Erythroblast (primary cell): ENCODE data around the gene CDK16.

Source experiments
- DNase-seq, 2 experiments: peaks; one replicate each; lab custom pipeline; 2025; lab: John Stamatoyannopoulos, UW
- GATA1 ChIP-seq: IDR thresholded peaks from 2 replicates; pipeline ENCODE4 v1.6.1; 2011; ENCODE audit warnings: low read depth, mild to moderate bottlenecking, control low read depth, low read length, moderate library complexity
- POLR2A ChIP-seq: IDR thresholded peaks from 2 replicates; pipeline ENCODE4 v1.6.1; 2011; ENCODE audit warnings: mild to moderate bottlenecking, low read length

Gene CDK16

DNA sequence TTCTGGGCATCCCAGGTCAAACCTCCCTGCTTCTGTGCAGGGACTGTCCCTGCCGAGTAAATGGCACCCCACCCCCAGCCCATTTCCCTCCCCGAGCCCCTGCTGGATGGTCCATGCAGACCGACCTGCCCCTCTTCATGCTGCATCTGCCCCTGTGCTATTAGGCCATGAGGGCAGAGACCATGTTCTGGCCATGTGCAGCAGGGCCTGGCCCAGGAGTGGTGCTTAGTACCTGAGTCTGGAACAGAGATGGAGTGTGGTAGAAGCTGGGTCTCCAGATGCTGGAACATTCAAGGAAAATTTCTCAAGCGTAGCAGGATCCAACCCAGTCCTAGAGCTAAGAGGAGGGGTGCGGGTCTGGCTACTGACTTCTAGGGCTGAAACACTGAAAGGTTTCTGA lies 40.1 kb upstream of the CDK16 start:
- no peak for DNase-seq
- TF ChIP-seq POLR2A (no peak), GATA1 (no peak)

DNA sequence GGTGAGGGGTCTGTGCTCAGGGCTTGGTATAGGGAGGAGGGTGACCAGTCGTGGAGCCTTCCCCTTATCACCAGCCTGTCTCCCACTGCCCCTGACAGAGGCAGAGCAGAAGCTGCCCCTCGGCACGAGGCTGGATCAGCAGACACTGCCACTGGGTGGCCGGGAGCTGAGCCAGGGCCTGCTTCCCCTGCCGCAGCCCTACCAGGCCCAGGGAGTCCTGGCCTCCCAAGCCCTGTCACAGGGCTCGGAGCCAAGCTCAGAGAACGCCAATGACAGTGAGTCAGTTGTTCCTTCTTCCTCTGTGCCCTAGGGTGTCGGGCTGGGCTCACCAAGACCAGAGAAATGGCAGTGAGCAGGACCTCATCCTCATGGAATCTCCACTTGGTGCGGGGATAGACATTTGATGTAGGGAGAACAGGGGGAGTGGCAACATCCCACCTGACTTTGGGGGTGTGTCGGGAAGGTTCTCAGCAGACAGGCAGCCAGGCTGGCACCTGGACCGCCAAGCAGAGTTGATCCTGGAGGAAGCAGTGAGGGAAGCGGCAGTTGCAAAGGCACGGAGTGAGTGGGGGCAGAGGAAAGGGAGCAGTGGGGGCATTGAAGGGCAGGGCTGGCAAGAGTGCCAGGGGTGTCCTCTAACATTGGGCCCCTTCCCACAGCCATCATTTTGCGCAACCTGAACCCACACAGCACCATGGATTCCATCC lies 39.1 kb upstream of the CDK16 start:
- no peak for DNase-seq
- TF ChIP-seq GATA1 (no peak), POLR2A (no peak)

DNA sequence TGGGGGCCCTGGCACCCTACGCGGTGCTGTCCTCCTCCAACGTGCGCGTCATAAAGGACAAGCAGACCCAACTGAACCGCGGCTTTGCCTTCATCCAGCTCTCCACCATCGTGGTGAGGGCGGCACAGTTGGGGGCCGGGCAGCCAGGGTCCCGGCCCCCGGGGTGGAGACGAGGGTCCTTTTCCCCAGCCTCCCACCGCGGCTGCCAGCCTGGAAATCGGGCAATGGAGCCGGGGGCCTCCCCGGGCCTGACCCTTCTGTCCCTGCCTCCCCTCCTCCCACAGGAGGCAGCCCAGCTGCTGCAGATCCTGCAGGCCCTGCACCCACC lies 38.6 kb upstream of the CDK16 start:
- no peak for TF ChIP-seq GATA1
- TF ChIP-seq POLR2A: no peak
- DNase-seq: no peak

DNA sequence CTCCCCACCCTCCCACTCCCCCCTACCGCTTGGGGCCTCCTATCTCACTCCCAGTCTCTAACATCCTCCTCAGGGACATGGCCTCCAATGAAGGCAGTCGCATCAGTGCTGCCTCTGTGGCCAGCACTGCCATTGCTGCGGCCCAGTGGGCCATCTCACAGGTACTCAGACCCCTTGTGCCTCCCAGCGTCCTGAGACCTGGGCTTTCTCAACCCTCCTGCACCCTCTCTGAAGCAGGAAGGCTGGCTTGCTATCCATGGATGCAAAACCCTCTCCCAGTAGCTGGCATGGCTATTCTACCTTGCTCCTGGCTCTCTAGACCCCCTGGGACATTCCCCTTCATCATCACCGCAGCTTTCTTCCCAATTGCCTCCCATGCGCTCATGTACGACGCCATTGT lies 38.1 kb upstream of the CDK16 start:
- no peak for DNase-seq
- TF ChIP-seq POLR2A: no peak
- TF ChIP-seq GATA1: no peak

DNA sequence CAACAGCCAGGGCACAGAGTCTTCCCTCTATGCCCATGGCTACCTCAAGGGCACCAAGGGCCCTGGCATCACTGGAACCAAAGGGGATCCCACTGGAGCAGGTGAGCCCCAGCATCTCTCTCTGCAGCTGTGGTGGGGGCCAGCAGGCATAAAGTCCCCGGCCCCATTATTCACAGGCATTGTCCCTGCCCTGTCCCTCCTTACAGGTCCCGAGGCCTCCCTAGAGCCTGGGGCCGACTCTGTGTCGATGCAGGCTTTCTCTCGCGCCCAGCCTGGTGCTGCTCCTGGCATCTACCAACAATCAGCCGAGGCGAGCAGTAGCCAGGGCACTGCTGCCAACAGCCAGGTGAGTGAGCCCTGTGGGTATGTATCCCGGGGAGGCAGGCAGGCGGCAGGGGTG lies 37.2 kb upstream of the CDK16 start:
- TF ChIP-seq POLR2A: no peak
- TF ChIP-seq GATA1: no peak
- DNase-seq: no peak

DNA sequence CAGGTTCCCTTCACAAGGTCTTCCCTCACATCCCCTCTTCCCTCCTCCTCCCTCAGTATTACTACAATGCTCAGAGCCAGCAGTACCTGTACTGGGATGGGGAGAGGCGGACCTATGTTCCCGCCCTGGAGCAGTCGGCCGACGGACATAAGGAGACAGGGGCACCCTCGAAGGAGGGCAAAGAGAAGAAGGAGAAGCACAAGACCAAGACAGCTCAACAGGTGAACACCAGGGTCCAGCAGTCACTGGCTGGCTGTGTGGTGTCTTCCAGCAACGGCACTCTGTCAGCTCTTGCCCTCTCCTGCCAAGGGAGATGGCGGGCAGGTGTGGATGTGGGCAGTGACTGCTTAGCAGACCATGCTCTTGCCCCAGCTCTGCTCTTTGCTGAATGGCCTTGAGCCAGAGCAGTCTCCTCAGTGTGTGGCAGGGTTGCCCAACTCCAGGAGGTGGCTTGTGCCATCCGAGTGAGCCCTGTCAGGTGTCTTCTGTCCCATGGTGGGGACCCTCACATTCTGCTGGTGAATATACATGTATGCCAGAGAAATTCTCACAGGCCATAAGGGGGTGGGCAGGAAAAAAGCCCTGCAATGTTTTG lies 36.3 kb upstream of the CDK16 start:
- no peak for DNase-seq
- no peak for TF ChIP-seq POLR2A
- no peak for TF ChIP-seq GATA1

DNA sequence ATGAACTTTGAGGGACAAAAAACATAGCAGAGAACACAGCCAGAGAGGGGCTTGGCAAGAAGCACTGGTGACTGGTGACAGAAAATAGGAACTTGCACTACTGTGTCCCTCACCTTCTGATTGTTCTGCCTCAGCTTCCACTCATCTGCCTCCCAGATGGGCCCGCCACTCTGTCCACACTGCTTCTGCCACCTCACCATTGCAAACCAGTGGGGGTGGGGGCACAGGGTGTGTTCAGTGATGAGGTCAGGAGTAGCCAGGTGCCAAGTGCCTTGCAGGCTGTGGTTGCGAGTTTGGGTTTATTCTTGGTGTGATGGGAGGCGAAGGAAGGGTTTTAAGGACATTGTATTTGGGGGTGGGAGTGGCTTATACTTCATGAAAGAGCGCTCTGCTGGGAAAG lies 34.0 kb upstream of the CDK16 start:
- TF ChIP-seq GATA1 (no peak), POLR2A (no peak)
- DNase-seq: no peak

DNA sequence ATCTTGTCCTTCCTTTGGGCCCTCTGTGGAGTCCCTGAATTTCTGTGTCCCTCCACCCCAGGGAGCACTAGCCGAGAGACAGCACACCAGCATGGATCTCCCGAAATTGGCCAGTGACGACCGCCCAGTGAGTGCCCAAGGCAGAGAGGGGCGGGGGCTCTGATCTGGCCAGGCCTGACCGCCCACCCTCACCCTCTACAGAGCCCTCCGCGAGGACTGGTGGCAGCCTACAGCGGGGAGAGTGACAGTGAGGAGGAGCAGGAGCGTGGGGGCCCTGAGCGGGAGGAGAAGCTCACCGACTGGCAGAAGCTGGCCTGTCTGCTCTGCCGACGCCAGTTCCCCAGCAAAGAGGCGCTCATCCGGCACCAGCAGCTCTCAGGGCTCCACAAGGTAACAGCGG lies 33.2 kb upstream of the CDK16 start:
- TF ChIP-seq POLR2A: no peak
- TF ChIP-seq GATA1: no peak
- DNase-seq: no peak

DNA sequence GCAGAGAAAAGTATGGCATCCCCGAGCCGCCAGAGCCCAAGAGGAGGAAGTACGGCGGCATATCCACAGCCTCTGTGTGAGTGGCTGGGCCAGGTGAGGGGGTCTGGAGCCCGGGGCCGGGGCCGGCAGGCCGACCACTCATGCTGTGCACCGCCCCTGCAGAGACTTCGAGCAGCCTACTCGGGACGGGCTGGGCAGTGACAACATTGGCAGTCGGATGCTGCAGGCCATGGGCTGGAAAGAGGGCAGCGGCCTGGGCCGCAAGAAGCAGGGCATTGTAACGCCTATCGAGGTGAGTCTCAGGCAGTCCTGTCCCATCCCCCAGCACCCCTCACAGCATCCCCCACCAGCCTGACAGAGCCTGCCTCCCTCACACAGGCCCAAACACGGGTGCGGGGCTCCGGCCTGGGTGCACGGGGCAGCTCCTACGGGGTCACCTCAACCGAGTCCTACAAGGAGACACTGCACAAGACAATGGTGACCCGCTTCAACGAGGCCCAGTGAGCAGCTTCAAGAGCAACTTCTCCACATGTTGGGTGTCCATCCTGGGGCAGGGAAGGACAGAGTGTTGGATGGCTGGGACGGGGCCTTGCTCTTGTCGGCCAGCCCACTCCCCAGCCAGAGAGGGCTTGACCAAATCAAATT lies 32.3 kb upstream of the CDK16 start:
- TF ChIP-seq POLR2A (no peak), GATA1 (no peak)
- DNase-seq: no peak

DNA sequence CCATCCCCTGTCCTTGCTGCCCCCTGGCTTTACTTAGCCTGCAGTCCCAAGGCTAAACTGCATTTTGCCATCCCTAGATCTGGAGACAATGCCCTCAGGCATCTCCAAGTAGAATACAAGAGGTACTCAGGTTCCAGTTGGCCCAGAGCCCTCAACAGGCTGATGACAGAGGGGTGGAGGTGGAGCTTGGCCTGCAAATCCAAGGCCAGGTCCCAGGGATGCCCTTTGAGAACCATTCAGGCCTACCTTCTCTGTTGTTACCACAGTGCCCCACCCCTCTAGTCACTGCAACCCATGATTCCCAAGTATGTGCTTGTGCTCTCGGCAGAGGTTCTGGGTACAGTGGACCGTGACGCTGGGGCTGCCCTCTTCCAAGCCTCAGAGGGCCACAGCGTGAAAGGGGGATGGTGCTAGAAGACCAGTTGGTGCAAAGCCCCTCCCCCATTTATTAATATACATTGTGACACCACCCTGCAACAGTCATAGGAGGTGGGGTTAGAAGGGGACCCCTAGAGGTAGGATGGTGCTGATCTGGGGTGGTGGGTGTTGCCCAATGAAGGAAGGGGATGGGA lies 31.3 kb upstream of the CDK16 start:
- no peak for DNase-seq
- no peak for TF ChIP-seq POLR2A
- no peak for TF ChIP-seq GATA1

DNA sequence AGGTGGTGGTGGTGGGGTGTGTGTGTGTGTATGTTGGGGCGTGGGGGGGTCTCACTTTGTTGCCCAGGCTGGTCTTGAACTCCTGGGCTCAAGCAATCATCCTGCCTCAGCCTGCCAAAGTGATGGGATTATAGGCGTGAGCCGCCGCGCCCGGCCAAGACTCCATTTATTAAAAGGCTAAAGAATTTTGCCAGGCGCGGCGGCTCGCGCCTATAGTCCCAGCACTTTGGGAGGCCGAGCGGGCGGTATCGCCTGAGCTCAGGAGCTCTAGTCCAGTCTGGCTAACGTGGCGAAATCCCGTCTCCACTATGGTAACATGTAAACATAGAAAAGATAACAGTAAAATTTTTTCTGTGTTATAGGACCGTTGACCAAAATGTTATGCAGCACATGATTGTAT lies 28.6 kb upstream of the CDK16 start:
- peak in 1 of 2 experiments; percentile 2 for DNase-seq
- no peak for TF ChIP-seq GATA1
- no peak for TF ChIP-seq POLR2A

DNA sequence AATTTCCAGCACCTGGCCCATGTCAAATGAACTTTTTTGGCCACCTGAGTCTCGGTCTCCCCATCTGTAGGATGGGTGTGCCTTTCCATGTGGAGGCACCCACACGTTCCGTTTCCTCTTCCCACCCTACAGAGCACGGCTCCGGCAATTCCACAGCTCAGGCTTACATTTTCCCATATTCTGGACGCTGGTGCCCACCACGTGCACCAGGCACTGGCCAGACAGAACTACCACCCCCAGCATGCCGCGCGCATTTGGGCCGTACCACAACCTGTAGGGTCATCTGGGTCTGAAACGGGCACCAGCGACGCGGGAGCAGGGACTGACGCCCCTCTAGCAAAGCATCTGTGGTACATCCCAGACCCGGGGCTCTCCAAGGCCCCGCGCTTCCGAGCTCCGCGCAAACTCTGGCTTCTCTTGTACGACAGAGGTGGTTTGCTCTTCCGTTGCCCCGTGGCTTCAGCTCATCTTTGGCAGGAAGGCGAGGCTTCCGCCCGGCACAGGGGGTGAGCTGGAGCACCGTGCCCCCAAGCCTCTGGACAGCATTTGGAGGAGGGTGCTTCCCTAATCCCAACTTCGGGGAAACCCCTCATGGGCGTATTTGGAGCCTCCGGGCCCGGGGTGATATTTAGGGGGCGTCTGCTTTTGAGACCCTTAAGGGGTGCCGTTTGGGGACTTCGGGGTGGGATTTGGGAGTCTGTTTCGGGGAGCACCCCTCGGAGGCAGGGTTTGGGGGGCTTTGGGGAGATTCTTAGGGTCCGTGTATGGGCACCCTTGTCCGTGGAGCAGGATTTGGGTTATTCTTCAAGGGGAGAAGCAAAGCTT lies 27.8 kb upstream of the CDK16 start:
- peak; percentile 90 to 94 for DNase-seq
- peak; percentile 57 for TF ChIP-seq POLR2A
- no peak for TF ChIP-seq GATA1

DNA sequence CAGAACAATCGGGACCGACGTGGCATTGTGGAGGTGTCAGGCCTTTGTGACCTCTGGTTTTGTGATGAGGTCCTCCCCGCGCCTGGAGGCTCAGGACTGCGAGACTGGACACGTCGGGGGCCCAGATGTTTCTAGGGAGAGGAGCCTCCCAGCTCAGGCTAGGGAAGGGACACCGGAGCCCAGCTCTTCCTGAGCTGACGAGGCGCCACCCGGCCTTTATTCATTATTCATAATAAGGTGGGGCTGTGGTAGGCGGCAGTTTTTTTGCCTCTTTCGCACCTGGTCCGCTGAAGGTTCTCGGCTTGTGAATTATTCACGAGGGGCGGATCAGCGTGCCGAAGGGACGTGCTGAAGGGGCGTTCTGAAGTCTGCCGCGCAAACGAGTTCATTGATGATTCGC lies 27.1 kb upstream of the CDK16 start:
- no peak for TF ChIP-seq POLR2A
- peak; percentile 36 to 42 for DNase-seq

DNA sequence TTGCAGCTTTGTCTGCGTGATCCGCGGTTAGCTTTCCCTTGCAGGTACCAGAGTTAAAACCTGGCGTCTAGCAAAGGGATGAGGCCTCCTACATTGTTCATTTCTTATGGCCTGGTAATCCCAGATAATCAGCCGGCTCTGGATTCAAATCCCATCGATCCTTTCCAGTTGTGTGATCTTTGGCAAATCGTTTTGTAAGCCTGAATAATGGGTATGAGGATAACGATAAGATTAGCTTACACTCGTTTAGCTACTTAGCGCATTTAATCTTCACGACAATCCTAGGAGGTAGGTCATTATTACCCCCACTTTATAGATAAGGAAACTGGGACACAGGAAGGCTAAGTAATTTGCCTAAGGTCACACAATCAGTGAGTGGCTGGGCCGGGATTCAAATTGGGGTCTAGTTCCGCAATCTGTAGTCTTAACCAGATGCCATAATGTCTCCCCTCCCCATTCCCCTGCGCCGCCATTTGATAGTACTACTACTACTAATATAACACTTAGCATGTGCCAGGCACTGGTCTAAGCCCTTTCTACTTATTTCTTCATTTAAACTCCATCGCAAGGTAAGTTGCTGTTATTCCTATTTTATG lies 26.6 kb upstream of the CDK16 start:
- no peak for DNase-seq

More for the DNA sequence above, 26.6 kb upstream of the CDK16 start:
- TF ChIP-seq POLR2A (no peak), GATA1 (no peak)
